ENCODE data around the gene ABCB7.
"Not testable (repeated sequence)": the region's sequence is repeated elsewhere in the genome, so short reads cannot be mapped to it uniquely, and the experiment has no call there.

ABCB7 gene

DNA sequence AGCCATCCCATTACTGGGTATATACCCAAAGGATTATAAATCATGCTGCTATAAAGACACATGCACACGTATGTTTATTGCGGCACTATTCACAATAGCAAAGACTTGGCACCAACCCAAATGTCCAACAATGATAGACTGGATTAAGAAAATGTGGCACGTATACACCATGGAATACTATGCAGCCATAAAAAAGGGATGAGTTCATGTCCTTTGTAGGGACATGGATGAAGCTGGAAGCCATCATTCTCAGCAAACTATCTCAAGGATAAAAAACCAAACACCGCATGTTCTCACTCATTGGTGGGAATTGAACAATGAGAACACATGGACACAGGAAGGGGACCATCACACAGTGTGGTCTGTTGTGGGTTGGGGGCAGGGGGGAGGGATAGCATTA, 111.9 kb downstream of the ABCB7 start:
- not testable (repeated sequence) for H3K9me3 ChIP-seq (ENCODE audit: control insufficient read depth in 1 of 2, low read length in 2 of 2); H3K36me3 ChIP-seq (ENCODE audit: control insufficient read depth in 1 of 2, insufficient read depth in 2 of 2, low read length in 2 of 2); H3K9ac ChIP-seq (ENCODE audit: low read depth in 1 of 2, low read length in 2 of 2); H3K4me1 ChIP-seq (ENCODE audit: control insufficient read depth in 1 of 2, insufficient read depth in 2 of 2, low read length in 2 of 2); H3K27me3 ChIP-seq (ENCODE audit: control insufficient read depth in 1 of 2, insufficient read depth in 2 of 2, low read length in 2 of 2); H3K4me3 ChIP-seq (ENCODE audit: low read depth in 1 of 2, low read length in 2 of 2); H3K27ac ChIP-seq (ENCODE audit: low read depth, low read length)

- H3K9ac ChIP-seq (ENCODE audit: low read depth in 1 of 2, low read length in 2 of 2): no peak overlapping the region
- H3K4me1 ChIP-seq (ENCODE audit: control insufficient read depth in 1 of 2, insufficient read depth in 2 of 2, low read length in 2 of 2): no peaks in the 10 kb centered on the region
- H3K36me3 ChIP-seq (ENCODE audit: control insufficient read depth in 1 of 2, insufficient read depth in 2 of 2, low read length in 2 of 2): no peaks in the 10 kb centered on the region
- H3K4me3 ChIP-seq (ENCODE audit: low read depth in 1 of 2, low read length in 2 of 2): no peak overlapping the region
- no peak overlapping the region for H3K27ac ChIP-seq (ENCODE audit: low read depth, low read length)
- no peaks in the 10 kb centered on the region for H3K9me3 ChIP-seq (ENCODE audit: control insufficient read depth in 1 of 2, low read length in 2 of 2)
- H3K27me3 ChIP-seq (ENCODE audit: control insufficient read depth in 1 of 2, insufficient read depth in 2 of 2, low read length in 2 of 2): no peaks in the 10 kb centered on the region
Observed at GRCh38 chrX:75038925-75039324, 117.2 kb downstream of the ABCB7 start.
